ENCODE data around the gene HSD17B12. TPM values are rescaled to one million over a fixed set of nuclear protein-coding genes. Genes with fewer than 3 reads are reported as not detected.

Gene HSD17B12
- total RNA-seq, 1 donor from 2014 or later = 102 TPM

GRCh38 chr11:43898574-43898973 lies 218.0 kb downstream of the HSD17B12 start:
- no peaks in the 10 kb centered on the region for H3K36me3 ChIP-seq
- H3K27me3 ChIP-seq = no peaks in the 10 kb centered on the region
- H3K9ac ChIP-seq = no peak overlapping the region
- Mint-ChIP-seq H3K4me1 (no peaks in the 10 kb centered on the region), H3K27ac (no peak overlapping the region), H3K27me3 (ENCODE audit: insufficient read depth, low read depth) (no peaks in the 10 kb centered on the region), H3K36me3 (peaks cover 33% of the 10 kb centered on the region), H3K4me3 (no peak overlapping the region), H3K9me3 (no peaks in the 10 kb centered on the region)
- H3K4me2 ChIP-seq = no peak overlapping the region
- no peaks in the 10 kb centered on the region for H3K4me1 ChIP-seq
- no peak overlapping the region for H3K27ac ChIP-seq
- no peak overlapping the region for H3K4me3 ChIP-seq
- no peaks in the 10 kb centered on the region for H3K9me3 ChIP-seq (ENCODE audit: low read depth)
- H2AFZ ChIP-seq (replicated peaks) = no peak overlapping the region
- H3K79me2 ChIP-seq (ENCODE audit: low read depth) = no peaks in the 10 kb centered on the region
- no peaks in the 10 kb centered on the region for H4K20me1 ChIP-seq (ENCODE audit: low read depth)
- no peaks in the 10 kb centered on the region for H3F3A ChIP-seq (ENCODE audit: low read depth)
- TF ChIP-seq CTCF (IDR thresholded peaks at IDR 0.05) (no peak), EZH2phosphoT487 (IDR thresholded peaks at IDR 0.05) (no peak), EZH2 (IDR thresholded peaks at IDR 0.05) (no peak)
- DNase-seq (ENCODE audit: low spot score) = no peak

- Histone ChIP-seq H4K20me1 (ENCODE audit: low read depth) (no peaks in the 10 kb centered on the region), H3F3A (ENCODE audit: low read depth) (no peaks in the 10 kb centered on the region), H3K79me2 (ENCODE audit: low read depth) (no peaks in the 10 kb centered on the region), H3K27me3 (no peaks in the 10 kb centered on the region), H3K4me3 (no peak overlapping the region), H3K36me3 (no peaks in the 10 kb centered on the region), H3K27ac (no peak overlapping the region), H2AFZ (replicated peaks) (no peak overlapping the region), H3K9me3 (ENCODE audit: low read depth) (no peaks in the 10 kb centered on the region), H3K4me2 (no peak overlapping the region), H3K4me1 (no peaks in the 10 kb centered on the region), H3K9ac (no peak overlapping the region)
- Mint-ChIP-seq H3K27me3 (ENCODE audit: insufficient read depth, low read depth) (no peaks in the 10 kb centered on the region), H3K4me3 (no peak overlapping the region), H3K27ac (no peak overlapping the region), H3K36me3 (peaks cover 33% of the 10 kb centered on the region), H3K9me3 (no peaks in the 10 kb centered on the region), H3K4me1 (no peaks in the 10 kb centered on the region)
- no peak for DNase-seq (ENCODE audit: low spot score)
- TF ChIP-seq CTCF (IDR thresholded peaks at IDR 0.05) = no peak
- no peak for TF ChIP-seq EZH2 (IDR thresholded peaks at IDR 0.05)
- TF ChIP-seq EZH2phosphoT487 (IDR thresholded peaks at IDR 0.05) = no peak
Measured at GRCh38 chr11:43899094-43899493, 218.6 kb downstream of the HSD17B12 start.

GRCh38 chr11:43901551-43901950 lies 221.0 kb downstream of the HSD17B12 start:
- Histone ChIP-seq H3K36me3 (no peaks in the 10 kb centered on the region), H3K4me3 (no peak overlapping the region), H2AFZ (replicated peaks) (no peak overlapping the region), H3K4me1 (no peaks in the 10 kb centered on the region), H3K27me3 (no peaks in the 10 kb centered on the region), H3K9ac (no peak overlapping the region), H3K27ac (no peak overlapping the region), H3K4me2 (no peak overlapping the region), H3F3A (ENCODE audit: low read depth) (no peaks in the 10 kb centered on the region), H4K20me1 (ENCODE audit: low read depth) (no peaks in the 10 kb centered on the region), H3K79me2 (ENCODE audit: low read depth) (no peaks in the 10 kb centered on the region), H3K9me3 (ENCODE audit: low read depth) (no peaks in the 10 kb centered on the region)
- TF ChIP-seq EZH2phosphoT487 (IDR thresholded peaks at IDR 0.05) (no peak), EZH2 (IDR thresholded peaks at IDR 0.05) (no peak), CTCF (IDR thresholded peaks at IDR 0.05) (no peak)
- Mint-ChIP-seq H3K27ac (no peak overlapping the region), H3K36me3 (peaks cover 24% of the 10 kb centered on the region), H3K27me3 (ENCODE audit: insufficient read depth, low read depth) (no peaks in the 10 kb centered on the region), H3K4me3 (no peak overlapping the region), H3K4me1 (peaks cover 13% of the 10 kb centered on the region), H3K9me3 (no peaks in the 10 kb centered on the region)
- DNase-seq (ENCODE audit: low spot score) = no peak

Measured in neural progenitor cell (in vitro differentiated cells).